Epidermal melanocyte (primary cell): ENCODE data around the gene DUS3L.
"Not testable (repeated sequence)": the region's sequence is repeated elsewhere in the genome, so short reads cannot be mapped to it uniquely, and the experiment has no call there.

Source experiments
- DNase-seq: peaks from one replicate; pipeline ENCODE4 v3.0.0; 2011; ENCODE audit warnings: low spot score; ENCODE audit not compliant: insufficient read length

The DUS3L gene

GRCh38 chr19:5775668-5776309 lies 15.2 kb downstream of the DUS3L start:
- no peak for DNase-seq

DNA sequence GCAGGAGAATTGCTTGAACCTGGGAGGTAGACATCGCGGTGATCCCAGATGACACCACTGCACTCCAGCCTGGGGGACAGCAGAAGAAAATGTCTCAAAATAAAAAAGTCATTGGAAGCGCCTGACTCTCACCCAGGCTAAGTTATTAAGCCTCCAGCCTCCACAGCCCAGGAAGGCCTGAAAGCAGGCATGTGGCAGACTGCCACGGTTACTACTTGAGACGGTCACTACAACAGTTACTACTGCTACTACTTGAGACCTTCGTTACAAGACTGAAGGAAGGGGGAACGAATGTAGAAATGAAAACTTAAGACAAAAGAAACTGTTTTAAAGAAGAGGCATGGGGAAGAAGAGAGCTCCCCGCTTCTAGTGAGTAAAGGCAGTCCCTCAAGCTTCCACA lies 16.0 kb downstream of the DUS3L start:
- DNase-seq, result no peak

GRCh38 chr19:5773276-5773675 lies 17.7 kb downstream of the DUS3L start:
- no peak for DNase-seq

GRCh38 chr19:5772416-5772815 lies 18.5 kb downstream of the DUS3L start:
- DNase-seq, result no peak

- no peak for DNase-seq
These were observed 23.0 kb downstream of the DUS3L start for GRCh38 chr19:5767949-5768348.

- no peak for DNase-seq
These were observed 25.7 kb downstream of the DUS3L start for GRCh38 chr19:5765220-5765619.

DNA sequence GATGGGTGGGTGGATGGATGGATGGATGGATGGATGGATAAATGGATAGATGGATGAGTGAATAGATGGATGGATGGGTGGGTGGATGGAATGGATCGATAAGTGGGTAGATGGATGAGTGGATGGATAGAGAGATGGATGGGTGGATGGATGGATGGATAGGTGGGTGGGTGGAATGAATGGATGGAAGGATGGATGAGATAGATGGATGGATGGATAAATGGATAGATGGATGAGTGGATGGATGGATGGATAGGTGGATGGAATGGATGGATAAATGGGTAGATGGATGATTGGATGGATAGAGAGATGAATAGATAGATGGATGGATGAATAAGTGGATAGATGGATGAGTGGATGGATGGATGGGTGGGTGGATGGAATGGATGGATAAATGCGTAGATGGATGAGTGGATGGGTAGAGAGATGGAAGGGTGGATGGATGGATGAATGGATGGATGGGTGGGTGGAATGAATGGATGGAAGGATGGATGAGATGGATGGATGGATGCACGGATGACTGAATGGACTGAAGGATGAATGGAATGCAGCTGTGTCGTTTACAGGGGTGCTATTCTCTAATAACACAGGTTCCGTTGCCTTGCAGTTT lies 28.2 kb downstream of the DUS3L start:
- no peak for DNase-seq

GRCh38 chr19:5753743-5754142 lies 37.2 kb downstream of the DUS3L start:
- no peak for DNase-seq

GRCh38 chr19:5751709-5752108 lies 39.3 kb downstream of the DUS3L start:
- no peak for DNase-seq

DNA sequence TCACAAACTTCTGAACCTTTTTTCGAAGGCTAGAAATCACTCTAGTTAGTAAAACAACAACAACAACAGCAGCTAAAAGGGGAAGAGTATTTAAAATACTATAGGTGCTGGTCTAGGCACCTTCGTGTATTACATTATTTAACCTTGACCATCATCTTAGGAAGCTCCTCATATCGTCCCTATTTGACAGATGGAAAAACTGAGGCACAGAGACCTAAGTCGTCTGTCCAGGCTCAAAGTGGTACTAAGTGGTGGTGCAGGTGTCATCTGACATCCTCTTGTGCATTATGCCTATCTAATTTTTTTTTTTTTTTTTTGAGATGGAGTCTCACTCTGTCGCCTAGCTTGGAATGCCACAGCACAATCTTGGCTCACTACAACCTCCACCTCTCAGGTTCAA lies 41.5 kb downstream of the DUS3L start:
- no peak for DNase-seq

- DNase-seq, result not testable (repeated sequence)
These were observed 42.0 kb downstream of the DUS3L start for GRCh38 chr19:5748920-5749319.

GRCh38 chr19:5744999-5745398 lies 46.0 kb downstream of the DUS3L start:
- DNase-seq, result not testable (repeated sequence)

GRCh38 chr19:5743630-5744029 lies 47.3 kb downstream of the DUS3L start:
- DNase-seq, result no peak

DNA sequence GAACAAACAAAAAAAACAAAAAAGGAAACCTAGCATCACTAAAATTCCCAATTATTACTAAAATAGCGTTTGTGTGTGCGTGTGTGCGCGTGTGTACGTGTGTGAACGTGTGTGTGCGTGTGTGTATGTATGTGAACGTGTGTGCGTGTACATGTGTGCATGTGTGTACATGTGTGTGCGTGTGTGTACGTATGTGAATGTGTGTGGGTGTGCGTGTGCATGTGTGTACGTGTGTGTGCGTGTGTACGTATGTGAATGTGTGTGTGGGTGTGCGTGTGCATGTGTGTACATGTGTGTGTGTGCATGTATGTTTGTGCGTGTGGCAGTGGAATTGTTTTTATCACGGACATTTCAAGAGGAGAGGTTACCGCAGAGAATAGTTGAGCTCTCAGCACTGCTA lies 48.9 kb downstream of the DUS3L start:
- DNase-seq, result no peak

GRCh38 chr19:5738423-5738822 lies 52.5 kb downstream of the DUS3L start:
- no peak for DNase-seq
